Measurements from ENCODE around the gene WNT2B.

GRCh38 chr1:112542206-112542973 is 33.6 kb downstream of the WNT2B start:
- TF ChIP-seq CTCF (IDR thresholded peaks at IDR 0.05; ENCODE audit: insufficient read depth, low read depth, low read length): no peak
- no peak for TF ChIP-seq EZH2 (IDR thresholded peaks at IDR 0.05; ENCODE audit: insufficient read depth, low read length)

All from astrocyte (in vitro differentiated cells and primary cell).